Astrocyte of the hippocampus (primary cell): ENCODE measurements around the gene RBM11.
"Not testable (repeated sequence)": the region's sequence is repeated elsewhere in the genome, so short reads cannot be mapped to it uniquely, and the experiment has no call there.

ENCODE experiments used
- DNase-seq: peaks from one replicate; pipeline ENCODE4 v3.0.0; 2011; ENCODE audit warnings: low read depth, low spot score

RBM11 gene, protein sequence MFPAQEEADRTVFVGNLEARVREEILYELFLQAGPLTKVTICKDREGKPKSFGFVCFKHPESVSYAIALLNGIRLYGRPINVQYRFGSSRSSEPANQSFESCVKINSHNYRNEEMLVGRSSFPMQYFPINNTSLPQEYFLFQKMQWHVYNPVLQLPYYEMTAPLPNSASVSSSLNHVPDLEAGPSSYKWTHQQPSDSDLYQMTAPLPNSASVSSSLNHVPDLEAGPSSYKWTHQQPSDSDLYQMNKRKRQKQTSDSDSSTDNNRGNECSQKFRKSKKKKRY

DNA sequence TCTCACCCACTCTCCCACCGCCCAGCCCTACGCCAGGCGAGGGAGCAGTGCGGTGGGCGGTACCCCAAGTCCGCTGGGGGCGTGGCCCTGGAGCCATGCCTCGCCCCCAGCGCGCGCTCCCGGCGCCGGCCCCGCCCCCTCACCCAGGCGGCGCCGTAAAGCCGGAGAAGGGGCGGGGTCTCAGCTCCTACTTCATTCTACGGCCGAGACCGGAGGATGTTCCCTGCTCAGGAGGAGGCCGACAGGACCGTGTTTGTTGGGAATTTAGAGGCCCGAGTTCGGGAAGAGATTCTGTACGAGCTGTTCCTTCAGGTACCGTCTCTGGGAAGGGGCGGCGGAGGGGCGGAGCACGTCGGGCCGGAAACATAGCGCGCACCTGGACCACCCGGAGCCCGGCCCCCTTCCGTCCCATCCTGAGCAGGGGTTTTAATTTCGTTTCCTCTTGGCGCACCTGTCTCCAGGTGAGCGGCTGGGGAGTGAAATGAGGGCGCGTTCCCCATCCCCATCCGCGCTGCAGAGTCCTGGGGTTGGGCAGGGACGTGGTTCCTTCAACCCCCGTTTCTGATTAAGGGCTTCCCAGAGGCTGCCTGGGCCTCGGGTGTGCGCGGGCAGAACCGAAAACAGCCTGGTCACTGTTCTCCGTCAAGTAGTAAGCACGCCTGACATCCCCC lies at the start of gene RBM11:
Gene RBM11 (plus strand): TSS at position 187 of the 671 bp plus-strand sequence. CDS start 30 bp downstream, at position 217.
- DNase-seq: peak; percentile 78

DNA sequence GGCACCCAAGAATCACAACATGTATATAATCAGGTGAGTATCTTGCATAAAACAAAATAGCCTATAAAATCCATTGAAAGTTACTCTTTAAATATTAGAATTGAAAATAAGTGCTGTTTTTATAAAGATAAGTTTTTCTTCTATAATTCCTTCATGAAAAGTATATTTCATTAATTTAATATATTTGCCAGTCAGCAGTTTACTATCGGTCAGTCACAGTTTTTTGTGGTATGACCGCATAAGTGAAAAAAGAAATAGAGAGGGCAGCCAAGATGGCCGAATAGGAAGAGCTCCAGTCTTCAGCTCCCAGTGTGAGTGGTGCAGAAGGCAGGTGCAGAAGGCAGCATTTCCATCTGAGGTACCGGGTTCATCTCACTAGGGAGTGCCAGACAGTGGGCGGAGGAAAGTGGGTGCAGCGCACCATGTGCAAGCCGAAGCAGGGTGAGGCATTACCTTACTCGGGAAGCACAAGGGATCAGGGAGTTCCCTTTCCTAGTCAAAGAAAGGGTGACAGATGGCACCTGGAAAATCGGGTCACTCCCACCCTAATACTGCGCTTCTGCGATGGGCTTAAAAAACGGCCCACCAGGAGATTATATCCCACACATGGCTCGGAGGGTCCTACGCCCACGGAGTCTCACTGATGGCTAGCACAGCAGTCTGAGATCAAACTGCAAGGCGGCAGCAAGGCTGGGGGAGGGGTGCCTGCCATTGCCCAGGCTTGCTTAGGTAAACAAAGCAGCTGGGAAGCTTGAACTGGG lies 49.3 kb upstream of the RBM11 start:
- DNase-seq: not testable (repeated sequence)

DNA sequence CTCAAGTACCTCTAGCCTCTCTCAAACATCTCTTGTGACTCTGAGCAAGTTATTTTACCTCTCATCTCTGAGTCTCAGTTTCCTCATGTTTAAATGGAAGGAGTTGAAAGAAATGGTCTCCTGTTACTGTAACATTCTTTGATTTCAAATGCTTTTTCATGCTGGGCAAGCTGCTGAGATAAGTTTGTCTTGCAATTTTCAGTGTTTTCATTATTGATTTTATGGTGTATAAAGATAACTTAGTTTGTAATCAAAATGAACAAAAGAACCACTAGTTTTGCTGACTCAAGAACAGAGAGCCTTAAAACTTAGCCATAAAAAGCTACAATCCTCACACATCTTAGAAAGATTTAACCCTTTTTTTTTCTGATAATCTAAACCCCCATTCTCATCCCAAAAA lies 9.7 kb upstream of the RBM11 start:
- no peak for DNase-seq

DNA sequence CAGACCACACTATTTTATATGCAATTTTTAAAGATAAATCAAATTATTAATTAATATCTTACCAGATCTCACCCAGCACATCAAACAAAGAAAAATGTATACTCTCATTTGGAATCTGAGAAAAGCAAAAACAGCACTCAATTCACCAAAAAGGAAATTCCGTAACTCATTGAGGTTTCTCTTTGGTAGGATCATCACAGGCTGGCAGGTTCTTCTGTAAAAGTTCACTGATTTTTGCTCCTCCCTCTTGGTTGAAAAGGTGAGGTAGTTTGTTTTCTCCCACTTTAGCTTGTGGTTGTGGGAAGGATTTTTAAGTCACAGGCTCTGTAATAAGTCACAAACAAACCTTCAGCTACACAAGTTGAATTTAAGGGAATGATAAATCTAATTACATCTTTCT lies 5.2 kb upstream of the RBM11 start, which contains the start of gene LIPI:
Gene LIPI (minus strand): TSS at position 218 of the 400 bp plus-strand sequence. CDS start 110 bp downstream, at position 108.
- no peak for DNase-seq

DNA sequence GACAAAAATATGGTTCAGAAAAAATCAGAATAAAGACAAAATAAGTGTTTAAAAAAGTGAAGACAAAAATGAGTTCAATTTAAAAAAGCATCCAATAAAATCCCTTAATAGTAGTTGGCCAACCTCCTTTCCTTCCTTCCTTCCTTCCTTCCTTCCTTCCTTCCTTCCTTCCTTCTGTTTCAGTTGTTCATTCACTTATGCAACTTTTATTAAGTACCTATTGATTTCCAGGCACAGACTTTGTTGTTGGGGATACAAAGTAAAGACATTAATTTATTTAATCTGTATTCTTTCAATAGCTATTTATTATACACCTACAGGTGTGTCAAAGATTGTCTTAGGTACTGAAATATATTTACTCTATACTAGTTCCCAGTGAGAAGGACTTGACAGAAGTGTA lies 2.8 kb upstream of the RBM11 start:
- DNase-seq: no peak

DNA sequence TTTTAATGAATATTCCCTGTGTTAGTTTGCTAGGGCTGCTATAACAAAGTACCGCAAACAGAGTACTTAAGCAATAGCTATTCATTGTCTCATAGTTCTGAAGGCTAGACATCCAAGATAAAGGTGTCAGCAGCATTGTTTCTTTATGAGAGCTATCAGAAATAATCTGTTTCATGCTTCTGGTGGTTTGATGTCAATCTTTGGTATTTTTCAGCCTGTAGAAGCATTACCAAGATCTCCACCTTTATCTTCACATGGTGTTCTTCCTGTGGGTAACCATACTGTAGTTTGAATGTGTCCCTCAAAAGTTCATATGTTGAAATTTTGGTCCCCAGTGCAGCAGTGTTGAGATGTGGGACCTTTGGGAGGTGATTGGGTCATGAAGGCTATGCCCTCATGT lies 7.4 kb downstream of the RBM11 start:
- DNase-seq: no peak

DNA sequence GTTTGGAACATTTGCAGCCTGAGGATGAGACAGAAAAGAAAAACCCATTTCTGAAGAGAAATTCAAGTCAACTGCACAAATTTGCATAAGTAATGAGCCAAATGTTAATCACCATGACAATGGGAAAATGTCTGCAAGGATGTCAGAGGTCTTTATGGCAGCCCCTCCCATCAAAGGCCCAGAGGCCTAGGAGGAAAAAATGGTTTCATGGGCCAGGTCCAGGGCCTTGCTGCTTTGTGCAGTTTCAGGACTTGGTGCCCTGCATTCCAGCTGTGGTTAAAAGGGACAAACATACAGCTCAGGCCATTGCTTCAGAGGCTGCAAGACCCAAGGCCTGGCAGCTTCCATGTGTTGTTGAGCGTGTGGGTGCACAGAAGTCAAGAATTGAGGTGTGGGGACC lies 13.4 kb downstream of the RBM11 start:
- no peak for DNase-seq

DNA sequence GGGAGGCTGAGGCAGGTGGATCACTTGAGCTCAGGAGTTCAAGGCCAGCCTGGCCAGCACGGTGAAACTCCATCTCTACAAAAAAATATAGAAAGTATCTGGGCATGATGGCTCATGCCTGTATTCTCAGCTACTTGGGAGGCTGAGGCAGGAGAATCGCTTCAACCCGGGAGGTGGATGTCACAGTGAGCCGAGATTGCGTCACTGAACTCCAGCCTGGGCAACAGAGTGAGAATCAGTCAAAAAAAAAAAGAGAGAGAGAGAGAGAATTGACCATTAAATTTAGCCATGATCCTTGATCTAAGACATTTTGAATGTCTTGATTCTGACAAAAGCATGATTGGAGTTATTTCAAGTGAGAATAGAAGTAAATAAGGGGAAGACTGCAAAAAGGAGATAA lies 19.1 kb downstream of the RBM11 start:
- no peak for DNase-seq

DNA sequence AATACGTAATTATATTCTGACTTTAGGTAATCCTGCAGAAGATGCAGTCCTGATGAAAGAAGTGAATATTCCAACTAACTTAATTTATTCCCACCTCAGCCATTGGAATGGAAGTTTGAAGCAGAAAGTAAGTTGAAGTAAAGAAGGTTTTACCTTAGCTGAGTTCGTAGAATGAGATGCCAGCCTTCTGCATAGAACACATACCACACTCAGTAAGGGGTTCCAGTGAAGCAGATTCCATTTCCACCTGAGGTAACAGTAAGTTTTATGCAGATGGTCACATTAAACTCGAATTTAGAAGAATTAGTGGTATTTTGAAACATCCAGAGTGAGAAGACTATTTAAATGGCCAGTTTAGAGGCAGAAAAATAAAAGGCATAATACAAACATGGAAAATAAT lies 20.2 kb downstream of the RBM11 start:
- no peak for DNase-seq

DNA sequence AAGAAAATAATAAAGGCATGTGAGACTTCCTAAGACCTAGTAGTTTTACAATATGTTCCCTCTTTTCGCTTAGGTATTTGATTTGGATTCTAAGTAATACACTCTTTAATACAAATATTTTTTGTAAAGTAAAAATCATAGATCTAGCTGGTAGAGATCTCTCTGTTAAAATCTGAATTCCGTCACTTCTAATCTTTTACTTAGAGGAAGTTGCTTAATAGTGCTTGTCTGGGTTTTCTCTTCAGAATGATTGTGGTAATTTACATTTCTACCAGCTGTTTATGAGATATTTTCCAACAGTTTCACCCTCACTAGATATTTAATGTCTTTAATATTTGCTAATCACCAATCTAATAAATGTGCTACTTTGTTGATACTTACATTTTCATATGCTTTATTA lies 23.3 kb downstream of the RBM11 start:
- no peak for DNase-seq

DNA sequence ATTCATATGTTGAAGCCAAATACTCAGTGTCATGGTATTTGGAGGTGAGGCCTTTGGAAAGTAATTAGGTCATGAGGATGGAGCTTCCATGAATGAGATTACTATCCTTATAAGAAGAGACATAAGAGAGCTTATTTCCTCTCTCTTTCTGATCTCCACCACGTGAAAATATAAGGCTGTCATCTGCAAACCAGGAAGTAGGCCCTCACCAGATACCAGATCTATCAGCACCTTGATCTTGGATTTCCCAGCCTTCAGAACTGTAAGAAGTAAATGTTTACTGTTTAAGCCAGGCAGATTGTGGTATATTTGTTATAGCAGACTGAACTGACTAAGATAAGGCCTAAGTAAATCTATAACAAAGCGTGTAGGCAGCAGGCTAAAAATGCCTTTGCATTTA lies 25.3 kb downstream of the RBM11 start:
- DNase-seq: no peak

DNA sequence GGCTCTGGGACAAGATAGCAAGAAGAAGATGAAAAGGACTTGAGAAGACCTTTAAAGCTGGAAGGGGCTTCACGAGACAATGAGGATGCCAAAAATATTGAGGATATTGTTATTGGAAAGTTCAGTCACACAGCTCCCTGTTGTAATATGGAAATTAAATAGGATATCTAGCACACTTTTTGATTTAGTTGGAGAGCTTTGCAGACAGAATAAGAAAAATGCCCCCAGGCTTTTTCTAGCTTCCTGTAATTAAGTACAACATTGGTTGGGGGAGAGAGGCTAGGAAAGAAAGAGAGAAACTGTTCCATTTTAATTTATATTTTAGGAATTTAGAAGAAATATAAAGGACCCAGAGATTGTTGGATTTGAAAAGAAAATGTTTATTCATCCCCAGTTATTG lies 27.5 kb downstream of the RBM11 start:
- no peak for DNase-seq

DNA sequence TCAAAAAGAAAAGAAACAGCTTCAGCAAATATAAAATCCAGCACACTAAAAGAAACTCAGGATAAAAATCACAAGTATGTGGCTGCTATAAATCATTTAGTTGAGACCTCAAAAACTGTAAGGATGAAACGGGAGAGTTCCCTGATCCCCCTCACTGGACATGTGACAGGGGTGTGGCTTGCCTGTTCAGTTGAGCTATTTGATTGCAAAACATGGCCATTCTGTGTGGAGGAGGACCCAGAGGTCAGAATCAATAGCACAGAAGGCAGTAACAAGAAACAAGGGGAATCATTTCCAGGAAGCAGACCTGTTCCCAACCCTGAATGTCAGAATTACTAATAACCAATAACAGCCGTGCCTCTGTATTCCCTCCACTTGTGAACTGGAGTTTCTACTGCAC lies 27.9 kb downstream of the RBM11 start:
- no peak for DNase-seq

DNA sequence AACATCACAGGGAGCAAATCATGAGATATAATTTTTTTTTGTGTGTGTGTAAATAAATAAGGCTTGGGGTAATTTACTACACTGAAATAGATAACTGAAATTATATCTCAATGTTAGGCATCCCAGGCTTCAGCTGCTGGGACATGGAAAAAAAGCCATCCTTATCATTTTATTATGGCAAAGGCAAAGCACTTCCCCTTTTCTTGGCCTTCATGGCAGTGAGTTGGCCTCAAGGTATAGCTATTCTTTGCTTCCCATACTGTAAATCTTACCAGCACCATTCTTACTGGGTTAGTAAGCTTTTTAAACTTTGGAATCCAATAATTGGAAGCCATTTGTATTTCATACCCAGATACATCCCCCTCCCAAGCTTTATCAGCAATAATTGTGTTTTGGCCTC lies 29.0 kb downstream of the RBM11 start:
- DNase-seq: no peak

DNA sequence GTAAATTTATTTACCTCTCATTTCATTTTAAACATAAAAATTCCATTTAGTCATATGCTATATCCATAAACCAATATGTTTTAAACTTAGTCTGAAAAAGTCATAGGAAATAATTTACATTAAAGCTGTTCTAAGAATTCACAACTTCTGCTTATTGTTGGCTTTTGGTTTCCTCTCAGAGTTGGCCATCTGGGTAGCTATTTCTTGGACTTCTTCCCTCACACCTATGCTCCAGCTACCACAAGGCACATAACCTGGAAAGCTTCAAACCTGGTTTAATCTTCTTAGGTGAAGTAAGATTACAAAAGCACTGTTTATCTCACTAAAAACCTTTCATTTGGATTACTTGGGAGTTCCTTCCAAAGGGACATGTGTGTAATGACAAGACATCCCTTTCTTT lies 29.8 kb downstream of the RBM11 start:
- DNase-seq: no peak

DNA sequence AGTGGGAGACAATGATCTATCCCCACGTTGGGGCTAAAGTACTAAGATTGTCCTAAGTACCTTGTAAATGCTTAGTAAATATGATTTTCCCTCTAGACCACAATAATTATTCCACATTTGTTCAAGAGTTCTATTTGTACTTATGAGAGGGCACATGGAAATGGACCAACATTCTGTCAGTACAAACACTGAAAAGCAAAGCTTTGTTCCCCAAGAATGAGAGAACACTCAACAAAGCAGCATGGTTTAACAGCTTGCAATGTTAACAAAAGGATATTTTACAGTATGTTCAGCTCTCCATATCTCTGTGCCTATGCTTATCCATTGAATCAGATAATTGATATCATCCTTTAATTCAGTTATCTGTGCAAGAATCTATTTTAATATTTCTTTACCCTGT lies 35.4 kb downstream of the RBM11 start:
- no peak for DNase-seq

DNA sequence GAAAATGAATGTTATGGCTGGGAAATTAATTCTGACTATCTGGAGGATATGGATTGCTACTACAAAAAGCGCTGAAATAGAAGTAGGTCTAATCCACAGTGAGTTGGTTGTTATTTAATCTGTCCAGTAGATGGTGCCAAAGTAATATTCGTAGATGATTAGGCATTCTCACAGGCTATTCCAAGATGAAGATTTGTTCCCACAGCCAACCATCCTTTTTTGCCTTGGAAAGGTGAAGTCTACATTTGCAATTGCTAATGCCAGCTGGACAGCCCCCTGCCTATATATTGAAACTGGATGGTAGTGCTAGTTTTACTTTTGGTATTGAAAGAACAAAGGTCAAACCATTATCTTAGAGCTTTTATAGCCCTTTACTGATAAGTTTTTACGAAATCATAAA lies 43.8 kb downstream of the RBM11 start:
- peak; percentile 58 for DNase-seq

DNA sequence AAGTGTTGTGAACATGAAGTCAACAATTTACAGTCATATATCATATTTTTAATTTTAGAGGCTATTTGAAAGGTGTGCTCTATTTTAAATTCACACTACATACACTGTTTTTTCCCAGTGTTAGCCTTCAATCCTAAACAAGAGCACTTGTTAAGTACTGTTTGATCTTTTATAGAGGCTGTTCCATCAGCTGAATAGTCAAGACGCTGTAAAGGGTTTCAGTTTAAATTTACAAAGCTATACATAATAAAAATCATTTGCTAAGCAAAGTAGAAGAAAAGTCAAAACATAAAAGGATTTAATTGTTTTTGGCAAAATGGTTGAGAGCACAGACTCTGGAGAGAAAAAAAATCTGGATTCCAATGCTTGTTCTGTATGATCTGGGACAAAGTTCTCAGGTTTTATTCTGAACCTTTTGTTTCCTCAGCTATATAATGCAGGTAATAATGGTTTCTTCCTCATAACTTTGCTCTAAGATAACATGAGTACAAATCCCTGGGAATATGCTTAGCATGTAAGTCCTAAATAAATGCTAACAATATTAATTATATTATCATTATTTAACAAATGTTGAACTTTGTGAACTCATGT lies 44.3 kb downstream of the RBM11 start:
- DNase-seq: no peak

DNA sequence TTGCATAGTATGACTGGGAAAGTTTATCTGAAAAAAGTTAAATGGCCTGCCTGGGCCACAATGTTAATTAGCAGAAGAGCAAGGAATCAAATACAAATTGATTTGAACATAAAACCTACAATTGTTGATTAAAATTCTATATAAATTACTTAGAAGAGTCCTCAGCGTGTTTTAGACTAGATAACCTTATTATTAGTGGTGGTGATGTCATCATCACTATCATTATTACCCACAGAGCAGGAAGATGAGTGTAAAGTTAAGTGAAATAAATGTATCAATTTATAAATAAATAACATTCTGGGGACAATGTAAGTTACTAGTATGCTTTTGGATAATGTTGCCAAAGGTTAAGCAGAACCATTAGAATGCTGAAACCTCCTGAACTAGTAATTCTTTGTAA lies 46.1 kb downstream of the RBM11 start:
- no peak for DNase-seq

DNA sequence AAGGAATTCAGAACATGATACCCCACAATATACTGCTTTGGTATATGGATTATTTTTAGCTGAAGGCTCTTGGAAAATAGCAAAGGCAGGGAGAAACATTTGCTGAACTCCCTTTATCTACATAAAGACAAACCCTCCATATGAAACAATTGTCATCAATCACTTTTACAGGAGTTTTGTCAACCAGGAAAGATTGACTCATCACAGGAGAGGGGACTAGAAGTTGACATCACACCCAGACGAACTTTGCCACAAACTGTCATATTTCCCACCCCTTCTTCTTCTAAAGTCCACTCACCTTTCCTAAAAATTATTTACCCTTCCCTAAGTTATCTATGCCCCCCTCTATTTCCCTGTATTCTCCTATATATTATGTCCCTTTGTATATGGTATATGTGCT lies 47.9 kb downstream of the RBM11 start:
- DNase-seq: no peak

DNA sequence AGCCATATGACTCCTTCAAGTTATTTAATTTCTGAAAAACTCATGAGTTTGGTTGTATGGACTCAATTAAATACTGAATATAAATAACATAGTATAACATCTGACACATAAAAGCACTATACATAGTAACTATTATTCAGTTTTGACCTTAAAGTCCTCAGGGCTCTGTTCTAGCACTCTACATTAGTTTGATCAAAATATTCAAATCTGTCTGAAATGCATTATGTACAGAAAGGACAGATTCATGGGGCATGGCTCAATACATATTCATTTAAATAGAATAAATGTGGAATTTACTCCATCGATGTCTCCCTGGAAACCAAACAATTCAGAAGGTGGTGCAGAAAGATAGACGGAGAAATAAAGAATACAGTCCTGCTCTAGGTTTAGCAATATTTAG lies 49.1 kb downstream of the RBM11 start:
- no peak for DNase-seq

DNA sequence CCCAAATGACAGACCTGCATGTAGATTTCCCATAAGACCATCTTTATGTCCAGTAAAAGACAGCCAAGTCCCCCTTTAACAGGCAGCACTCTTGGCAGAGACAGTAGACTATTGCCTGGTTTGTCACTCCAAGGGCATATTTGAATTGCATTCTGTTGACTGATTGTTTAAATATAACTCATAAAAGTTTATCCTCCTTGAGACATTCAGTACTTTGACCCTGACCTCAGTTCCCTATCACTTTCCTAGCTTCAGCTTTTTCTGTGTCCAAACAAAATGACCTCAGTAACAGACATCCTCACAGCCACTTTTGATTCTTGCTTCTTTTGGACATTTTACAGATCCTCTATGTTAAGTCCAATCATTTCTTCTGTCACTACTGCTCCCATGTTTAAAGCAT lies 51.1 kb downstream of the RBM11 start:
- DNase-seq: no peak
